Right lung (tissue), 5 donors: Measurements from ENCODE around the gene NFYA. TPM values are rescaled to one million over a fixed set of nuclear protein-coding genes. Genes with fewer than 3 reads are reported as not detected.

Experiments used
- DNase-seq, 2 donors: peaks; one replicate each; pipeline ENCODE4 v3.0.0-alpha.2; 2013
- polyA plus RNA-seq, 5 donors: library from polyadenylated mRNA; unstranded; fragments of 120-200 nt; gene quantifications; one replicate each; pipeline versions ENCODE4 v1.2.1 to v1.2.3, GENCODE V29; 2013; ENCODE audit warnings: inconsistent platforms in 1 of 5, low replicate concordance in 1 of 5; ENCODE audit not compliant: insufficient read length in 5 of 5, insufficient read depth in 1 of 5

Gene NFYA
- polyA plus RNA-seq, 5 donors: 44.0 to 65.2 (median 52.6) TPM

- peak; percentile 100 for DNase-seq
Observed at GRCh38 chr6:41071923-41072835, 595 bp upstream of the NFYA start, which contains the start of gene OARD1. Gene OARD1, minus strand, starts transcription at chr6:41072356. Its CDS starts 722 bp downstream, at chr6:41071634.

- DNase-seq: peak; percentile 81 to 83
Observed at GRCh38 chr6:41073203-41073967, 611 bp downstream of the NFYA start.

- peak; percentile 12 to 28 for DNase-seq
Observed at GRCh38 chr6:41073968-41074691, 1.4 kb downstream of the NFYA start.

- no peak for DNase-seq
Observed at GRCh38 chr6:41074692-41075436, 2.1 kb downstream of the NFYA start.

- no peak for DNase-seq
Observed at GRCh38 chr6:41075651-41076626, 3.2 kb downstream of the NFYA start.

GRCh38 chr6:41077536-41077935, 4.8 kb downstream of the NFYA start:
- DNase-seq: no peak

GRCh38 chr6:41078101-41078500, 5.3 kb downstream of the NFYA start:
- no peak for DNase-seq

- DNase-seq: no peak
Observed at GRCh38 chr6:41079080-41079479, 6.3 kb downstream of the NFYA start.

- no peak for DNase-seq
Observed at GRCh38 chr6:41080621-41081020, 7.8 kb downstream of the NFYA start.

- DNase-seq: no peak
Observed at GRCh38 chr6:41083072-41083471, 10.3 kb downstream of the NFYA start.

GRCh38 chr6:41085182-41085581, 12.4 kb downstream of the NFYA start:
- no peak for DNase-seq

- DNase-seq: no peak
Observed at GRCh38 chr6:41088451-41088850, 15.7 kb downstream of the NFYA start.

GRCh38 chr6:41090841-41091761, 18.3 kb downstream of the NFYA start:
- no peak for DNase-seq

- no peak for DNase-seq
Observed at GRCh38 chr6:41092421-41093140, 19.8 kb downstream of the NFYA start.

- DNase-seq: no peak
Observed at GRCh38 chr6:41093729-41094128, 21.0 kb downstream of the NFYA start.

- no peak for DNase-seq
Observed at GRCh38 chr6:41097467-41098090, 24.8 kb downstream of the NFYA start.

GRCh38 chr6:41098366-41098765, 25.6 kb downstream of the NFYA start:
- DNase-seq: no peak

GRCh38 chr6:41100871-41101287, 28.1 kb downstream of the NFYA start:
- DNase-seq: no peak
